ENCODE results near the gene STOML2.
"Not testable (repeated sequence)": the region's sequence is repeated elsewhere in the genome, so short reads cannot be mapped to it uniquely, and the experiment has no call there.

STOML2 gene

GRCh38 chr9:35102769-35103659, at the start of gene STOML2:
Gene STOML2, minus strand, starts transcription at chr9:35103131. Its CDS starts 37 bp downstream, at chr9:35103094.
- DNase-seq (ENCODE audit: low read depth in 2 of 2) = peak; percentile 80 to 81

DNA sequence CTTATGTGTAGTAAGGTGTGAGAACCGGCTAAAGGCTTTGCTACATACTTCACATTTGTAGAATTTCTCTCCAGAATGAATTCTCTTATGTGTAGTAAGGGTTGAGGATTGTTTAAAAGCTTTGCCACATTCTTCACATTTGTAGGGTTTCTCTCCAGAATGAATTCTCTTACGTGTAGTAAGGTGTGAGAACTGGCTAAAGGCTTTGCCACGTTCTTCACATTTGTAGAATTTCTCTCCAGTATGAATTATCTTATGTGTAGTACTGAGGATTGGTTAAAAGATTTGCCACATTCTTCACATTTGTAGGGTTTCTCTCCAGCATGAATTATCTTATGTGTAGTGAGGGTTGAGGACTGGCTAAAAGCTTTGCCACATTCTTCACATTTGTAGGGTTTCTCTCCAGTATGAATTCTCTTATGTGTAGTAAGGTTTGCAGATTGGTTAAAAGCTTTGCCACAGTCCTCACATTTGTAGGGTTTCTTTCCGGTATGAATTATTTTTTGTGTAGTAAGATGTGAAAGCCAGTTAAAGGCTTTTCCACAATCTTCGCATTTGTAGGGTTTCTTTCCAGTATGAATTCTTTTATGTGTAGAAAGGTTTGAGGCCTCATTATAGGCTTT, 45.1 kb upstream of the STOML2 start:
- not testable (repeated sequence) for DNase-seq (ENCODE audit: low read depth in 2 of 2)

GRCh38 chr9:35142037-35142436, 39.1 kb upstream of the STOML2 start:
- no peak for DNase-seq (ENCODE audit: low read depth in 2 of 2)

- DNase-seq (ENCODE audit: low read depth in 2 of 2) = no peak
Observed at GRCh38 chr9:35140093-35140492, 37.2 kb upstream of the STOML2 start.

GRCh38 chr9:35136866-35137265, 33.9 kb upstream of the STOML2 start:
- no peak for DNase-seq (ENCODE audit: low read depth in 2 of 2)

GRCh38 chr9:35135988-35136387, 33.1 kb upstream of the STOML2 start:
- no peak for DNase-seq (ENCODE audit: low read depth in 2 of 2)

DNA sequence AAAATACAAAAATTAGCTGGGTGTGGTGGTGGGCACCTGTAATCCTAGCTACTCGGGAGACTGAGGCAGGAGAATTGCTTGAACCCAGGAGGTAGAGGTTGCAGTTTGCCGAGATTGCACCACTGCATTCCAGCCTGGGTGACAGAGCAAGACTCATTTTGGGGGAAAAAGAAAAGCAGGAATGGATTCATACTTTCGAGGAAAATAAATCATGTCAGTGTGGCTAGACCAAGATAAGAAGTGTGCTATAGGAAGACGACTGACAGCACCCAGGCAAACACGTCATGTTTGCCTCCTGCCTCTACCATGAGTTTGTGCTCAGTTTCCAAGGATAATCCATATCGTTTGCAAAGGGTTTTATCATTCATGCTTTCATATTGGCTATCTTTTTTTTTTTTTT, 32.0 kb upstream of the STOML2 start:
- DNase-seq (ENCODE audit: low read depth in 2 of 2) = no peak

- peak; percentile 67 to 74 for DNase-seq (ENCODE audit: low read depth in 2 of 2)
Observed at GRCh38 chr9:35116898-35117551, 14.1 kb upstream of the STOML2 start.

DNA sequence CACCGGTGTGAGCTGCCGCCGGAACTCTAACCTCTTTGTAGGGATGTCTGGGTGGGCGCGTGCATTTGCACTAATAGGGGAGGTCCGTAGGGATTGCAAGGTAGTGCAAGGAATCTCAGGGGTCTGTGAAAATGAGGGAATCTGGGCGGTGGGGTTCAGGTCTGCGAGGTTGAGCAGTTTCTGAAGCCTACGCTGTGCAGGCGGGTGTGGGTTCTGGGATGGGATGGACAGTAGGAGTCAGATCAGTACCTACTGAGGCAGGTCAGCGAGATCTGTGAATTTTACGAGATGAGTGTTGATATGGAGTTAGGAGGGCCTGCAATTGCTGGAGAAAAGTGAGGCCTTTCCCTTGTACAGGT, 13.6 kb upstream of the STOML2 start:
- DNase-seq (ENCODE audit: low read depth in 2 of 2) = no peak

GRCh38 chr9:35115680-35116538, 13.0 kb upstream of the STOML2 start, which contains the start of gene ATOSB:
Gene ATOSB, minus strand, starts transcription at chr9:35115862. Its CDS starts 7,588 bp downstream, at chr9:35108274.
- peak; percentile 79 to 82 for DNase-seq (ENCODE audit: low read depth in 2 of 2)

- DNase-seq (ENCODE audit: low read depth in 2 of 2) = no peak
Observed at GRCh38 chr9:35114840-35115628, 12.1 kb upstream of the STOML2 start.

DNA sequence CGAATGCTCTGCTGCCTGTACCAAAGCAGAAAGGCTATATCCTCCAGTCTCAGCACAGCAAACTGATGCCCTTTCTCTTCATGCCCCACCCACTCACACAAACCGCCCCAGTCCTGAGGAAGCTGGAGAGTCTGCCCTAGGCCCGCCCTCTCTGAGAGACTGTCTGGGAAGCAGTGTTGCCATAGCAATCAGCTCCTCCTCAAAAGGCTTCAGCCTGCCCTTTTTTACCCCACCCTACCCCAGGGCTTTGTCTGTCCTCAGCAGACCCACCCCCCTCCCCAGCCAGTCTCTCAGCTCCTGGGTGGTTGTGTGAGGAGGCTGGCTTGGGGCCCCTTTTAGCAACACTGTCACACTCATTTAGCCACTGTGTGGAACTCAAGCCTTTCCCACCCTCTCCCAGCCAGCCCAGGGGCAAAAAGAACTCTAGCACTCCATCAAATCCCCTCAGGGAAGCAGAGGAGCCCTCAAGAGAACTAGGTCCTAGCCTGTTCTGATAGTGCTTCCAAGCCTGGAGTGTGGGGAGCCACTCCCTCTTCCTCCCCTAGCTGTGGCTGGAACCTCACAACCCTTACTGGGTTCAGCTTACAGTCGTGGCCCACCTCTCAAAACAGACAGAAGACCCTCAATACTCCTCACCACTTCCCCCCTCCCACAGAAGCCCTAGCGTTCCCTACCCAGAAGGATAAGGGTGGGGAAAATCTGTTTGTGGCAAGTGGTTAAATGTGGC, 11.3 kb upstream of the STOML2 start:
- DNase-seq (ENCODE audit: low read depth in 2 of 2) = no peak

- no peak for DNase-seq (ENCODE audit: low read depth in 2 of 2)
Observed at GRCh38 chr9:35112257-35113020, 9.5 kb upstream of the STOML2 start.

DNA sequence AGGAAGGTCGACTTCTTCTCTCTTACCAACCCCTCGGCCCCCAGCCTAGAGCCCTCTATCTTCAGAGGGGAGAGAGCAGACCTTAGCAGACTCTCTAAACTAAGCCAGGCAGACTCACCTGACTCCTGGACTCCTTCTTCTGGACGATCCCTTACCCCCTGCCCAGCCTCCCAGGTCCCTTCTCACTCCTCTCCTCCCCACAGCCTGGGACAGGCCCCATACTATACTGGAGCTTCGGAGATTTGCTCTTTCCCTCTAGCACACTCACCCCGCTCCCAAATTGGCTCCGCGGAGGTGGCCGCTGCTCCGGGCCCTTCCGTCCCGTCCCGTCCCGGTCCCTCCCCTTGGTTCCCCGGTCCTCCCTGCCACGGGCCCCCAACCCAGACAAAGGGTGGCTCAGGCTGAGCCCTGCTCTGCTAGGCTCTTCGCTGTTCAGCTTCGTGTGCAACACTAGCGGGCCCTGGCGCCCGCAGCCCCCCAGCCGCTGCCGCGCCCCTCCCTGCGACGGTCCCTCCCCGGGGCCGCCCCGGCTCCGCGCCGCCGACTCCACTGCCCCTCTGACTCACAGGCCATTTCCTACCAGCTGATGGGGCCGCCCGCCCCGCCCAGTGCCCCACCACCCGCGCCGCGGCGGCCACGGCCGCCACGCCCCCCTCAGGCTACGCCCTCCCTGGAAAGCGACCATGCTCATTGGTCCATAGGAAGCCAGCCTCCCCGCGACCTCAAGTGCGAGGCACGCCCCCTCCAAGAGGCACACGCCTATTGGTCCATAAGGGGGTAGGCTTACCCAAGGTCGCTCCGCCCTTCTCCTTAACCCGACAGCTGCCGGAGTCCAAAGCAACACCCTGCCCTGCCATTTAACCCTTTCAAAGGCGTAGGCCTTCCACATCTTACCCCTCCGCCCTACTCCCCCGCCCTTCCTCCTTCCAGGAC, 8.3 kb upstream of the STOML2 start:
- peak; percentile 90 for DNase-seq (ENCODE audit: low read depth in 2 of 2)

- DNase-seq (ENCODE audit: low read depth in 2 of 2) = no peak
Observed at GRCh38 chr9:35110327-35110761, 7.4 kb upstream of the STOML2 start.

DNA sequence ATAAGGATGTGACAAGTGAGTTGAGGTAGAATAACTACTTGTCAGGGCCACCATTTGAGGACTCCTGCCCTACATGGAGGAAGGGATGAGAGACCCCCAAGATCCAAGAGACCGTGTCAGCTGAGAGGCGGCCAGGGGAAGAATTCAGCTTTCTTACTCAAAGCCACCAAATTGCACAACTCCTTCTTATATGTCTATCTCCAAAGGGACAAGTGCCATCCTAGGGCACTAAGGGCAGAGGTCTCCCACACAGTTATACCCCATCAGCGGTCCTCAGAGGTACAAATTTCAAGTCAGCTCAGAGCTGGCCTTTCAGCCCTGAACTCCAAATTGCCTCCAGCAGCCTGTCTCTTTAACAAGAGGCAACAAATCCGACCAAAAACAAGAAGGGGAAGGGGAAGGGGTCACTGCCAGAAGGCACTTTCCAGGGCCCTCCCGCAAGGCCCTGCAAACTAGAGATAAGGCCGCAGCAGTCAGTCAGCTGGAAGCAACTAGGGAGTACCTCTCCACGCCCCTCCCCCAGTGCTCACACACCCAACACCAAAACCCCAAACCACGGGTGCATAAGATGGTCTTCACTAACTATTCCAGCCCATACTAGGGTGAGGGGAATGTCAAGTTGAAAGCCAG, 6.1 kb upstream of the STOML2 start:
- DNase-seq (ENCODE audit: low read depth in 2 of 2) = no peak

DNA sequence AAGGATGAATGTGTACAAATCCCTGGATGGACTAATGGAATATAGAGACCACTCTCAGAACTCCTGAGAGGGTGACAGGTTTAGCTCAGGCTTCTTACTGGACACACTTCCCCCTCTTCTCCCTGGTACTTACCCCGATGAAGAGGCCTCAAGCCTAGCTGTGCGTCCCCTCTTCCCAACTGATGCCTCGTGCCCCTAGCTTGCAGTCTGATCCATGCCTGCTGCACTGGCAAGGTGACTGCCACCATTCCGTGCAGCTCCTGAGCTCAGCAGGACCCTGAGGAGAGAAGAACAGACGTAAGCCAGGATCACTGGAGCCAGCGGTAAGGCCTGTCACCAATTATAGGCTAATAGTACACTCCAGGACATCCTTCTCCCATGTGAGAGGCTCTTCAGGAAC, 5.5 kb upstream of the STOML2 start:
- no peak for DNase-seq (ENCODE audit: low read depth in 2 of 2)

All from stimulated activated CD8-positive, alpha-beta memory T cell treated with anti-CD3 and anti-CD28 coated beads, Interleukin-7, amount 100 ng/mL, for 1 hour (primary cell).